Measurements from ENCODE around the gene CSF2RB. TPM values are rescaled to one million over a fixed set of nuclear protein-coding genes. Genes with fewer than 3 reads are reported as not detected.

CSF2RB gene
- total and polyA plus RNA-seq, 2 experiments from 2014 or later = 2.6 to 4.1 TPM

DNA sequence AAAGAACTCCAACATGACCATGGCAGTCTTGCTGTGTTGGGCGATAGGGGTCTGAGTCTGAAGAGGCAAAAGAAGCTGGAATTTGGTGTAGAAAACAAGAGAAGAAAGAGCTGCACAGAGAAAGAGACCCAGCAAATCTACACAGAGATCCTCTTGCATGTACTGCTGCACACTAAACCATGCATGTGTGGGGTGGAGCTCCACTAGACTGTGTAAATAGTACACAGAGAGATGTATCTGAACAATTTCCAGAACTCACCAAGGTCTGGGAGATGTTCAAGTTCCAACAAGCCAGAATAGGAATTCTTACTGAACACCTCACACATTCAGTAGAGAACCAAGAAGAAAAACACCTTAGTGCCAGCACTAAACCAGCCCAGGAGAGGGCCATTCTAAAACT, 42.3 kb downstream of the CSF2RB start:
- in situ Hi-C loops (cut with MboI) = no loop called here
- DNase-seq = no peak
- H3K4me1 ChIP-seq (ENCODE audit: insufficient read depth) = no peaks in the 10 kb centered on the region
- no peak overlapping the region for H3K9ac ChIP-seq
- no peaks in the 10 kb centered on the region for H3K9me2 ChIP-seq (ENCODE audit: insufficient read depth)
- TF ChIP-seq EZH2 (IDR thresholded peaks at IDR 0.05; ENCODE audit: insufficient read depth, poor library complexity, severe bottlenecking) = no peak
- H3K79me2 ChIP-seq (ENCODE audit: insufficient read depth) = no peaks in the 10 kb centered on the region
- no peak overlapping the region for H2AFZ ChIP-seq
- H3K9me3 ChIP-seq (ENCODE audit: low read depth) = no peaks in the 10 kb centered on the region
- H3K4me3 ChIP-seq = no peak overlapping the region
- peaks cover 2% of the 10 kb centered on the region; the same call in 1 of the 2 replicates for H3K27me3 ChIP-seq (replicated peaks; ENCODE audit: insufficient read depth)
- no peak overlapping the region for H3K27ac ChIP-seq
- 47 to 57% methylated on average over 1 of the region's 1 CpG for WGBS, 2 experiments (ENCODE audit: low coverage in 1 of 2, low lambda C conversion rate in 2 of 2, missing lambda C conversion rate in 2 of 2)
- H3F3A ChIP-seq (ENCODE audit: insufficient read depth) = no peaks in the 10 kb centered on the region
- no peaks in the 10 kb centered on the region for H4K20me1 ChIP-seq (ENCODE audit: insufficient read depth)
- no peak overlapping the region for H3K4me2 ChIP-seq (ENCODE audit: unreplicated experiment)
- H3K36me3 ChIP-seq (ENCODE audit: low read depth) = no peaks in the 10 kb centered on the region

DNA sequence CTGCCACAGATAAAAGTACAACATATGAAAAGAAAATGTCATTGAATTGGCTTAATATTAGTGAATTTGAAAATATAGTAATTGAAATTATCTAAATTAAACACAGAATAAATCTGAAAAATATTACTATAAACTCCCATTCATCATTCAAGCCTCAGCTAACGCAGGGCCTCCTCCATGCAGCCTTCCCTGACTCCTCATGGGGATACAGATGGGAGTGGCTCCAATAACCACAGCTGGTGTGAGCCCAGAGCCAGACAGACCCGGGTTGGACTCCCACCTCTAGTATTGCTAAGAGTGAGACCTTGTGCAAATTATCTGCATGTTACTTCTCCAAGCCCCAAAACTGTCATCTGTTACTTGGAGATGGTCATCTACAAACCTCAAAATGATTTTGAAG, 44.9 kb downstream of the CSF2RB start:
- H3K4me2 ChIP-seq (ENCODE audit: unreplicated experiment) = no peak overlapping the region
- H3K36me3 ChIP-seq (ENCODE audit: low read depth) = no peaks in the 10 kb centered on the region
- no peak for DNase-seq
- peaks cover 19% of the 10 kb centered on the region; the same call in 1 of the 2 replicates for H3K27me3 ChIP-seq (replicated peaks; ENCODE audit: insufficient read depth)
- H3K27ac ChIP-seq = no peak overlapping the region
- no peaks in the 10 kb centered on the region for H3K9me2 ChIP-seq (ENCODE audit: insufficient read depth)
- H3K4me3 ChIP-seq = no peak overlapping the region
- no peaks in the 10 kb centered on the region for H3K9me3 ChIP-seq (ENCODE audit: low read depth)
- H3K79me2 ChIP-seq (ENCODE audit: insufficient read depth) = no peaks in the 10 kb centered on the region
- H3K4me1 ChIP-seq (ENCODE audit: insufficient read depth) = 0 out of 2 replicates have a peak, but pooled peaks cover 3% of the 10 kb centered on the region
- H4K20me1 ChIP-seq (ENCODE audit: insufficient read depth) = no peaks in the 10 kb centered on the region
- in situ Hi-C loops (cut with MboI) = no loop called here
- H3K9ac ChIP-seq = no peak overlapping the region
- TF ChIP-seq EZH2phosphoT487 (IDR thresholded peaks at IDR 0.05; ENCODE audit: insufficient read depth, low read depth) (no peak), EZH2 (IDR thresholded peaks at IDR 0.05; ENCODE audit: insufficient read depth, poor library complexity, severe bottlenecking) (no peak)
- WGBS, 2 experiments (ENCODE audit: low coverage in 1 of 2, low lambda C conversion rate in 2 of 2, missing lambda C conversion rate in 2 of 2) = 7 to 9% methylated on average over 2 of the region's 2 CpGs
- no peak overlapping the region for H2AFZ ChIP-seq
- H3F3A ChIP-seq (ENCODE audit: insufficient read depth) = no peaks in the 10 kb centered on the region

DNA sequence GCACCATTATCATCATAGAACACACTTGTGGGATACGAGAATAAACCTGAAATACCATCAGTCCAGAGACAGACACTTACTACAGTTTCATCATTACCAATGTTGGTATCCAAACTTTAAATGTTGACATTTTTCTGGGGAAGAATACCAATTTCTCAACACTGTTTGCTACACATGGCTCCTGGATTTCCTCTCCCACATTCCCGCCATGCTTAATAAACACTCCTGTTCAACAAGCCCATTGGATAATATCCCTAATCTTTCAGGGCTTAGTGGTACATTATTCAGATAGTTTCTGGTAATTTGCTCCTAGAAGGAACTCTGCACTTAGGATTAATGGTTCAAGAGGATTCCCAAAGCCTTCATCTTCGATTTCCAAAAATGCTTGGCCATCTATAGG, 48.2 kb downstream of the CSF2RB start:
- Histone ChIP-seq H3K9ac (no peak overlapping the region), H3K4me3 (no peak overlapping the region), H3F3A (ENCODE audit: insufficient read depth) (no peaks in the 10 kb centered on the region), H2AFZ (no peak overlapping the region), H3K79me2 (ENCODE audit: insufficient read depth) (no peaks in the 10 kb centered on the region), H3K4me1 (ENCODE audit: insufficient read depth) (0 out of 2 replicates have a peak, but pooled peaks cover 3% of the 10 kb centered on the region), H3K4me2 (ENCODE audit: unreplicated experiment) (no peak overlapping the region), H4K20me1 (ENCODE audit: insufficient read depth) (no peaks in the 10 kb centered on the region), H3K27ac (no peak overlapping the region), H3K9me2 (ENCODE audit: insufficient read depth) (no peaks in the 10 kb centered on the region), H3K27me3 (replicated peaks; ENCODE audit: insufficient read depth) (peaks cover 19% of the 10 kb centered on the region; the same call in 1 of the 2 replicates), H3K9me3 (ENCODE audit: low read depth) (no peaks in the 10 kb centered on the region), H3K36me3 (ENCODE audit: low read depth) (no peaks in the 10 kb centered on the region)
- in situ Hi-C loops (cut with MboI) = no loop called here
- no peak for DNase-seq
- TF ChIP-seq EZH2 (IDR thresholded peaks at IDR 0.05; ENCODE audit: insufficient read depth, poor library complexity, severe bottlenecking) (no peak), EZH2phosphoT487 (IDR thresholded peaks at IDR 0.05; ENCODE audit: insufficient read depth, low read depth) (no peak)
- WGBS, 2 experiments (ENCODE audit: low coverage in 1 of 2, low lambda C conversion rate in 2 of 2, missing lambda C conversion rate in 2 of 2) = 0 to 1% methylated on average over 3 of the region's 3 CpGs

DNA sequence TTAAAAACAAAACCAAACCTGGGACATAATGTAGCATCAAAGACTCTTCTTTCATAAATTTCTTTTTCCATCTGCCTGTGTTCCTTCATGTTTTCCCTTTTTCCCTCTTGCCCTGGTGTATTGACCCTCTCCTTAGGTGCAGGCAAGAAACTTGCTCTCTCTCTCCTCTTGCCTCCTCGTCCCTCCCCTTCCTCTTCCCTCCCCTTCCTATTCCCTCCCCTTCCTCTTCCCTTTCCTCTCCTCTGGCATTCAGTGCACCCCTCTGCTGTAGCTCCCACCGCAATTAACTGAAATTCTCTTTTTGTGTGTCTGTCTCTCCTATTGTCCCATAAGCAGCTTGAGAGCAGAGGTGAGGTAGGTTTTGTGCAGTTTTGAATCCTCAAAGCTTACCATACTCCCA, 49.9 kb downstream of the CSF2RB start:
- 46 to 57% methylated on average over 1 to 2 of the region's 2 CpGs for WGBS, 2 experiments (ENCODE audit: low coverage in 1 of 2, low lambda C conversion rate in 2 of 2, missing lambda C conversion rate in 2 of 2)
- H3K4me1 ChIP-seq (ENCODE audit: insufficient read depth) = 0 out of 2 replicates have a peak, but pooled peaks cover 3% of the 10 kb centered on the region
- H3K9me3 ChIP-seq (ENCODE audit: low read depth) = no peaks in the 10 kb centered on the region
- DNase-seq = no peak
- no peaks in the 10 kb centered on the region for H3K36me3 ChIP-seq (ENCODE audit: low read depth)
- no peak overlapping the region for H2AFZ ChIP-seq
- no peaks in the 10 kb centered on the region for H3K79me2 ChIP-seq (ENCODE audit: insufficient read depth)
- no peak overlapping the region for H3K4me2 ChIP-seq (ENCODE audit: unreplicated experiment)
- H3K9me2 ChIP-seq (ENCODE audit: insufficient read depth) = no peaks in the 10 kb centered on the region
- in situ Hi-C loops (cut with MboI) = no loop called here
- H3K9ac ChIP-seq = no peak overlapping the region
- H3K27me3 ChIP-seq (replicated peaks; ENCODE audit: insufficient read depth) = peaks cover 21% of the 10 kb centered on the region; the same call in 1 of the 2 replicates
- H3K27ac ChIP-seq = no peak overlapping the region
- no peaks in the 10 kb centered on the region for H4K20me1 ChIP-seq (ENCODE audit: insufficient read depth)
- H3K4me3 ChIP-seq = no peak overlapping the region
- TF ChIP-seq EZH2 (IDR thresholded peaks at IDR 0.05; ENCODE audit: insufficient read depth, poor library complexity, severe bottlenecking) = no peak
- no peak for TF ChIP-seq EZH2phosphoT487 (IDR thresholded peaks at IDR 0.05; ENCODE audit: insufficient read depth, low read depth)
- H3F3A ChIP-seq (ENCODE audit: insufficient read depth) = no peaks in the 10 kb centered on the region

DNA sequence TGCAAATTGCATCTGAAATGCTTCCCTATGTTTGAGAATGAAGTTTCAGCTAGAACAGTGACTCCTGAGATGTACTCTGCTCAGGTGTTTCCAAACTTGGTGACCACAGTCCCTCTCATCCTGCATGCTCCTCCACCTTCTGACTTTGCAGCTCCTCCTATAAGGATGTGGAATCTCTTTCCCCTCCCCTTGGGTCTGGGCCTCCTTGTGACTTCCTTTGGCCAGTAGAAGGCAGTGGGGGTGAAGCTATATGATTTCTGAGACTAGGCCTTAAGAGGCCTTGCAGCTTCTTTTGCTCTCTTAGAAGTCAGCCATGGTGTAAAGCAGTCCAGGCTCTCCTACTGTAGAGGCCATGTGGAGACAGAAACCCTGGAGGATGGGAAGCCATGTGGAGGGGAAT, 50.7 kb downstream of the CSF2RB start:
- H3K4me2 ChIP-seq (ENCODE audit: unreplicated experiment) = no peak overlapping the region
- H3K79me2 ChIP-seq (ENCODE audit: insufficient read depth) = no peaks in the 10 kb centered on the region
- H3K9me2 ChIP-seq (ENCODE audit: insufficient read depth) = no peaks in the 10 kb centered on the region
- no peaks in the 10 kb centered on the region for H4K20me1 ChIP-seq (ENCODE audit: insufficient read depth)
- H3K9me3 ChIP-seq (ENCODE audit: low read depth) = no peaks in the 10 kb centered on the region
- no peak overlapping the region for H3K9ac ChIP-seq
- DNase-seq = no peak
- no peak for TF ChIP-seq EZH2 (IDR thresholded peaks at IDR 0.05; ENCODE audit: insufficient read depth, poor library complexity, severe bottlenecking)
- TF ChIP-seq EZH2phosphoT487 (IDR thresholded peaks at IDR 0.05; ENCODE audit: insufficient read depth, low read depth) = no peak
- 0 out of 2 replicates have a peak, but pooled peaks cover 3% of the 10 kb centered on the region for H3K4me1 ChIP-seq (ENCODE audit: insufficient read depth)
- no peaks in the 10 kb centered on the region for H3F3A ChIP-seq (ENCODE audit: insufficient read depth)
- no peak overlapping the region for H2AFZ ChIP-seq
- H3K27me3 ChIP-seq (replicated peaks; ENCODE audit: insufficient read depth) = peaks cover 29% of the 10 kb centered on the region; the same call in 1 of the 2 replicates
- in situ Hi-C loops (cut with MboI) = no loop called here
- no peak overlapping the region for H3K27ac ChIP-seq
- H3K4me3 ChIP-seq = no peak overlapping the region
- no peaks in the 10 kb centered on the region for H3K36me3 ChIP-seq (ENCODE audit: low read depth)
